HS-5 (cell line): ENCODE results near the gene FBXO24.
"Not testable (repeated sequence)": the region's sequence is repeated elsewhere in the genome, so short reads cannot be mapped to it uniquely, and the experiment has no call there.

ENCODE experiments used
- DNase-seq: peaks from one replicate; pipeline ENCODE4 v3.0.0-alpha.2; 2012; ENCODE audit warnings: low read depth

FBXO24 gene

DNA sequence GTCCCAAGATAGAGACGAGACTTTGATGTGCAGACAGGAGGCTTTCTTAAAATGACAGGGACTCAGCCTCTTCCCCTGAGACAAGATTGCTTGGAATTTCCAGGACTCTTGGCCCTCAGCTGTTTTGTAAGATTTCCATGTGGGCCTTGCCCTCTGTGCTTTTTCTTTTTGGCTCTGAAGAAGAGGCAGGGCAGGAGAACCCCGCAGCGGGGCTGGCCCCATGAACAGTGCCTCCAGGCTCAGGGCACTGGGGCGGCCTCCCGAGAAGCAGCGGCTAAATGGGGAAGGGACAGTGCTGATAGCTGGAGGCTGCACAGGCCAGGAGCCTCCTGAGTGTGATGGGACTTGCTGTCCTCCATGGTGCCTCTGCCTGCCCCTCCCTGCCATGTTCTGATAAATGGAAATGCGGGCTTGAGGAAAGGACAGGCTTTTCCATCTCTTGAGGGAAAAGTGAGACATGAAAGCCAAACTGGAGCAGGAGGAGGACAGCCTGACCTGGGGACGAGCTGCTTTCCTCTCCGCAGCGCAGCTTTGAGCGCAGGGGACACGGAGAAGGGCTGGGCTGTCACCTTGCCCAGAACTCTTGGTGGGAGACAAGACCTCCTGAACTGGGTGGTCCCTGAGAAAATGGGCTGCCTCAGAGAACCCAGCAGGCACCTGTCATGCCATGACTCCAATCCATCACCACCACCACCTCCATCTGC, 24.5 kb upstream of the FBXO24 start:
- no peak for DNase-seq

DNA sequence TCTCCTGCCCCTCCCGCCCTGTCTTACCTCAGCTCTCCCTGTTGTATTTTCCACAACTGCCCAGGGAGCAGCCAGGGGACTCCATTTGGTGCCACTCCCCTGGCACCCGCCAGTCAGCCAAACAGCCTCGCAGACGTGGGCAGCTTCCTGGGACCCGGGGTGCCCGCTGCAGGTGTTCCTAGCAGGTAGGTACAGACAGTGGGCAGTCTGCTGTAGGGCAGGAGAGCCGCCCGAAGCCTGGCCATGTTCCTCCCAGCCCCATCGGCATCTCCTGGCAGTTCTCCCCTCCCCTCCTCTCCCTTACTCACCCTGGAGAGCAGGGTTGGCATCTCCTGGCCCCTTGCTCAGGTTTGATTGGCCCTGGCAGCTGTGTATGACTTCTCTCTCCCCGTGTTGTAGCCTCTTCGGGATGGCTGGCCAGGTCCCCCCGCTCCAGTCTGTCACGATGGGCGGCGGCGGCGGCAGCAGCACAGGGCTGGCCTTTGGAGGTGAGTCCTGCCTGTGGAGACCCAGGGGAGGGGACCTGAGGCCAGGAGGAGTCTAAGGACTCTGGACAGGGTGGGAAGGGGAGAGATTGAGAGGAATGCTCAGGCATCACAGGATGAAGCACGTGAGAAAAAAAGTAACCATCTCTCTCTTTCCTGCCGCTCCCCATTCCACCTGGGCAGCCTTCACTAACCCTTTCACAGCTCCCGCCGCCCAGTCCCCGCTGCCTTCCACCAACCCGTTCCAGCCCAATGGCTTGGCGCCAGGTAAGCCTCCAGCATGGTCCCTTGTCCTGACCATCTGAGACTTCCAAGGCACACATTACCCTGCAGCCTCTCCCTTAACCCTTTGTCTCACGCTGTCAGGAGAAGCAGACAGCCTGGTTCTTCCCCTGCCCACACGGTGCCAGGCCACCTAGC, 23.7 kb upstream of the FBXO24 start:
- no peak for DNase-seq

DNA sequence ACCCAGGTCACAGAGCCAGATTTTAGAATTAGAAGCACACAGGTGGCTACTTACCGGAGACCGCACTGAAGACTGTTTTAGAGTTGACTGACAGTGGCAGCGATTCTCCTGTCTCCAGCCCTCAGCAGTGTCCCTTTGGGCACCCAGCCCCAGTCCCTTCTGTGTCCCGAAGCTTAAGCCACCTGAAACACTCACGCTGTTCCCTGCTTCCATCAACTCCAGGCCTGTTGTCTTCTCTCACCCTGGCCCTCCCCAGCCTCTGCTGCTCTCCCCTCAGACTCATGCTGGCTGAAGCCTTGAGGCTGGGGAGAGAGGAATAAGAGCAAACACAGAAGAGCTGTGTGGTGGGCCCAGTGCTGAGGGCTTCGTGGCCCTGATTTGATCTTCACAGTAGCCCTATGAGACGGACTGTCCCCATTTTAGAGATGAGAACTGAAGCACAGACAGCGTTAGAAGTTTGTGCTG, 23.0 kb upstream of the FBXO24 start:
- DNase-seq = no peak

DNA sequence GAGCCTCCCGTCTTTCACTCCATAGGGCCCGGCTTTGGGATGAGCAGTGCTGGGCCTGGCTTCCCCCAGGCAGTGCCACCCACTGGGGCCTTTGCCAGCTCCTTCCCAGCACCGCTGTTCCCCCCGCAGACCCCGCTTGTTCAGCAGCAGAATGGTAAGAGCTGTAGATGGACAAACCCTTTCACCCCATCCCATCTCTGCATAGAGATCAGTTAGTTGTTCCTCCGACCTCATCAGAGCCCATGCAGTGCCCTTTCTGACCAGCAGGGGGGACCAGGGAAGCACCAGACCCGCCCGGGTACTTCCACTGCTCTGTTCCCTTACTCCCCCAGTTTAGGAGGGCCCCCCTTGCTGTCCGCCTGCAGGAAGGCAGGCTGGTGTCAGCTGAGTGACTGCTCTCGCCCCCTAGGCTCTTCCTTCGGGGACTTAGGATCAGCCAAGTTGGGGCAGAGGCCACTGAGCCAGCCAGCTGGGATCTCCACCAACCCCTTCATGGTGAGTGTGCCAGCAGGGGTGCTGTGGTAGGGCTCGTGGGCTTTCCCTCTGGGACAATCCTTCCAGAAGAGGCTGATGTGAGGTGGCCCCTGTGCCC, 22.2 kb upstream of the FBXO24 start:
- DNase-seq = no peak

DNA sequence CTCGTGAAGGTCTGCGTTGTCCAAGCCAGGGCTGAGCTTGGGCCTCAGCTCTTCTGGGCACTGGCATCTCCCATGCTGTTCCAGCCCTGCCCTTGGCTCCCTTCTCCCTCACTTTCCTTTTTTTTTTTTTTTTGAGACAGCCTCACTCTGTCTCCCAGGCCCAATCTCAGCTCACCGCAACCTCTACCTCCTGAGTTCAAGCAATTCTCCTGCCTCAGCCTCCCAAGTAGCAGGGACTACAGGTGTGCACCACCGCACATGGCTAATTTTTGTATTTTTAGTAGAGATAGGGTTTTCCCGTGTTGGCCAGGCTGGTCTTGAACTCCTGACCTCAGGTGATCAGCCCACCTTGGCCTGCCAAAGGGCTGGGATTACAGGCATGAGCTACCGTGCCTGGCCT, 21.7 kb upstream of the FBXO24 start:
- DNase-seq = not testable (repeated sequence)

DNA sequence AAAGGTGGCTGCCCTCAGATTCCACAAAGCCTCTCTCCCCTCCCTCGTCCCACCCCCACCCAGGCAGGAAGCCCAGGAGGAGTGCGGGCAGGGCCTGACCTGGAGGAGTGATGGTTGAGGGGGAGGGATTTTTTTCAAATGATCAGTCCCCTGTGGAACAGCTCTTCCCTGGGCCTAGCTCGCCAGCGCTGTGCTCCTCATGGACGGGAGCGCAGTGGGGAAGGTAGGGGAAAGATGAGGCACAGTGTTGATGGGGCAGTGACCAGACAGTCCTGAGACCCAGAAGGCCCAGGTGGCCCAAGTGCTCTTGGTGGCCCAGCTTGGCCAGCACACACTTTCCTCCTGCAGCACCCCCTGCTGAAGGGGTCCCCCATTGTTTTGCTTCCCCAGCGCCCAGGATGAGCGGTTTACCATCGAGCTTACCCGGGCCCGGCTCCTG, 21.0 kb upstream of the FBXO24 start:
- DNase-seq = no peak

DNA sequence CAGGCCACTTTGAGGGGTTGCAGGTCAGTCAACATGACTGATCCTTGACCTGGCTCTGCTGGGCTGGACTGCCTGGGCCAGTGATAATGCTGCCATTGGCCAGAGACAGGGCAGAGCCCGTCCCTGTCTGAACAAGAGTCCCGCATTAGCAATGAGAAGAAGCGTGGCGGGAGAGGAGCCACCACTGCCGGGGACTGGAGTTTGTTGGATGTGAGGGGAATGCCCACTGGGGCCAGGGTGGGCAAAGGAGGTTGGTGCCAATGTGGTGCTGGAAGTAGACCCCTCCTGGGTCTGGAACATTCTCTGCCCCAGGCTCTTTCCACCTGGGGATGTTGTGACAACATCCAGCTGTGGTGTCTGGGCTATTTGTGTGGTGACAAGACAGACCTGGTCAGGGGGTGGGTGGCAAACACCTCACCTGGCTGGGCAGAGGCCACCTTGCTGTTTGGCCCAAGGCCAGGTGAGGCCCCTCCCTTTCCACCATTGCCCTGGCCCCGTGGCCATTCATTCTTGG, 20.1 kb upstream of the FBXO24 start:
- DNase-seq = no peak

DNA sequence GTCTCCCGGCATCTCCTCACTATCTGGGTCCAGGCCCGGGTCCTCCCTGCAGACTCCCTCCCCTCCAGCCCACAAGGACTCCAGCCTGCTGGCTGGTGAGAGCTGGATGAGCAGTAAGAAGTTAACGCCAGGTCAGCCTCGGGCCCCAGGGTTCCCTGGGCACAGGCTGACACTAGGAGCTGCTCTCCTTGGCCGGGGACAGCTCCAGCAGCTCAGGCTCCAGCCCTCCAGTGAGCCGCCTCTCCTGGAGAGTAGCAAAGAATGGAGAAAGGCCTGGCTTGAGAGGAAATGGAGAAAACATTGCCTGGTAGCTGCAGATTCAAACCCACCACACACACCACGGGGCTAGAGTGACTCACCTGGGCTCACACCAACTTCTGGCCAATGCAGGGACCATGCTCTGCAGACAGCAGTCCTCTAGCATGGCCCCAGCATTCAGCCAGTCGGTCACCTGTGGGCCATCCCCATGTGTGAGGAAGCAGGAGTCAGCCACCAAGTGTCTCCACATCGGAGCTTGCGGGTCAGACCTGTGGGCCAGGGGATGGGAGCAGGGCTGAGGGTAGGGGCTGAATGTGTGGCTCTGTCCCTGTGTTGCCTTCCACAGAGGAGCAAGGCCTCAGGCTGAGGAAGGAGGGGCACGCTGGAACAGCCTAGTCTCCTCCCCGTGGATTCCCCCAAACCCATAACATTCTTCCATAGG, 18.9 kb upstream of the FBXO24 start:
- DNase-seq = no peak

DNA sequence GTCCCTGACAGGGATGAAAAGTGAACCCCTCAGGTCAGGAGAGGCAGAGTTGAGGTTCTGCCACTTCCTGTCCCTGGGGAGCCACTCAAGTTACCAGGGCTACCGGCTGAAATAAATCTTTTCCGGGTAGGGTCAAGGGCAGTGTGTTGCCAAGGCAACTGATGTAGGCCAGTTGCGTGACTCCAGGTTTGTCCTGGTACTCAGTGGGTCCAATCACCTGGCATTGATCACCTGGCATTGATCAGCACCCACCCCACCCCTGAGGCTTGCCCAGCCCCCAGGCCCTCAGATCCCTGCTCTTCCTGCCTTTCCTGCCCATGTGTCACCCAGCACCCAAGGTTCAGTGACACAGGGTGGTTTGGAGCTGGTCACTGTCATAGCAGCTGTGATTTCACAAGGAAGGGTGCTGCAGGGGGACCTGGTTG, 18.4 kb upstream of the FBXO24 start:
- no peak for DNase-seq

DNA sequence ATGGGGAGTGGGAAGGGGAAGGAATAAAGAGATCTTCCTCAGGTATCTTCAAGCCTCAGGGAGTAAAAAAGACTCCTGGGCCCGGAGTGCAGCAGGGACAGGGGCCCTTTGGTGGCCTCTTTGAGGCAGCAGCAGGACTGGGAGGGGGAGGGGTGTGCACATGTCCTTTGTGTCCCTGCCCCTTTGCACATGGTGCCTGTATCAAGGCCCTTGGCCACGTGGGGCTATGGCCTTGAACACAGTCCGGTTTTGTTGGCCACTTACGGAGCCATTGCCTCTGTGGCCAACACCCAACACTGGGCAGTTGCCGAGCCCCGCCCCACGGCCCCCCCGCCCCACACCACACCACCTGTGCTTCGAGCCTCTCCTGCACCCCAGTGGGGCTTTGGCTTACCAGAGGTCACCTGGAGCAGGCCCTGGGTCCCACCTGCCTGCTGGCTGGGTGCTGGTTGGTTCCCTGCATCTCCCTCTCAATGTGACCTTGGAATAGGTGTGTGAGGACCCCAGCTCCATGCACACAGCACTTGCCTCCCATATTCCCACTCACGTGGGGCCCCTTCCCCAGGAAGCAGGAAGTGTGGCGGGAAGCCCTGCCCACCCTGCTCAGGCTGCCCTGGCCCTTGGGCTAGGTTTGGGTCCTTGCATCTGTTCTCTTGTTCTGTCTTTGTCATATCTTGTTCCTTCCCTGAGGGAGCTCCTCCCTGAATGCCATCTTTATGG, 17.8 kb upstream of the FBXO24 start:
- no peak for DNase-seq

DNA sequence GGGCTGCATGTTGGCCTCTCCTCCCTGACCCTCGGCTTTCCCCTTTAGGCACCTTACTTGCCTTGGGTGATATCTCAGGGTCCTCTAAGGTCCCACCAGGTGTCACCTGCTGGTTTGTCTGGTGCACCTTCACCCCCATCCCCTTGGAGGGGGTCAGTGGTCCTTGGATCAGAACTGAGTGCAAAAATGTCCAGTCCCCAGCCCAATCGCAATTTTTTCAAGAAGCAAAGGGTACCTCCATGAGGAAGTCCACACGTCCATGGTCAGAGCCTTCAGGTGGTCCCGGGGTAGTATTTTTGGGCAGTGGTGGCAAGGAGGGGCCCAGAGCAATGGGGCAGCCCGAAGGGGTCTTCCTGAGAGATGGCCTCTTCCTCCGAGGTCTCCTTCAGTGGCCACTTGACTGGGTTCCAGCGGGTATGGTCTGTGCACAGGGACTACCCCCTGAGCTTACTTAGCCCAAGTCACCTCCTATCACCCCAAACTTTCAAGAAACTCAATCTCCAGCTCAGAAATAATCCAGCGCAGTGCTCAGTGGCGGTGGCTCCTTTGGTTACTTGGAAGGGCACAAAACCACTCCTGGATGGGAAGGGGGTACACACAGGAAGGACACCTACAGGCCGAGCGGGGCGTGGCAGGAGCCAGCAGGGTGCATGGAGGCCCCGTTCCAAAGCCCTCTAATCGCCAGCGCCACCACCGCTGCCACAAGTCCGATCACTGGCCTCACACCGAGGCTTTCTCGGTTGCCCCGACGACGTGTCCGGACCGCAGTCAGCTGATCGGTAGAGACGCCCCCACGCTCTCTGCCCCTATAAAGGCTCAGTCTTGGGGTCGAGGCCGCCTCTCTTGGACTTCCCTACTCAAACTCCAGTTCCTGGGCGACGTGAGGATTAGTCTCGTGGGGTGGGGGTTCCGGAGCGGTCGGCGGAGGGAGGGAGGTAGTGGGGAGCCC, 17.0 kb upstream of the FBXO24 start:
- DNase-seq = no peak

DNA sequence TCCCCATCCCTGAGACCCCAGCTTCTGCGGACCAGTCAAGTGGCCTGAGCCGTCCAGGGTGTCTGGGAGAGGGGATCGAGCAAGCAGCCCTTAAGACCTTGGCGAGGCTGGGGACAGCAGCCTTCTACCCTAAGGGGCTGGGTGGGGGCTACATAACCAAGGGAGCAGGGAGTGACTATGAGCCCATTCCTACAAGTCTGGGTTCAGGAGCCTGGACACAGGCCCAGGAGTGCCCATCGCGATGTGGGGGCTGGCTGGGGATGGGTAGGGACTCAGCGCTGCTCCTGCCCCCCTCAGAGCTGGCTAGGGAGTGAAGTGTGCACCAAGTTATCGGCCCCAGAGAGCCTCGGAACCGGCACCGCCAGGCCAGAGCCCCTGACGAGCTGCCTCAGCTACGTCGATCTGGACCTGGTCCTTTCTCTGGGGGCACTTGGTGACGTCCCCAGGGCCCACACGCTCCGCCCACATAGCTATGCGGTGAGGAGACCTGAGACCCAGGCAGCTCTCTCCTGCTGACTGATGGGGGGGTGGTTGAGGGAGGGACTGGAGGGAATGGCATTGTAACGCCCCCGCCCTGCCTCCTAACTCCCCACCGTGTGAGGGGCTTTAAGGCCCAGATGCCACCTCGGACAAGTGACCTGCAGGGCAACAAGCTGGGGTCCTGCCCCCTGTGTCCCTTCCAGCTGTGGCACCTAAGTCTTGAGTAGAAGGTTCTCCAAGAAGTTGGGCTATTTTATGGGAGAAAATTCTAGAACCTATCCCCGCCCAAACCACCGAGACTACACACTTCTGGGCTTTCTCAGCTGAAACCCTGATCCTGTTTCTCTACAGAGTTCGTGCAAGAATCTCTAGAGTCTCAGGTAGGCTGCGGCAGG, 14.9 kb upstream of the FBXO24 start:
- DNase-seq = no peak

DNA sequence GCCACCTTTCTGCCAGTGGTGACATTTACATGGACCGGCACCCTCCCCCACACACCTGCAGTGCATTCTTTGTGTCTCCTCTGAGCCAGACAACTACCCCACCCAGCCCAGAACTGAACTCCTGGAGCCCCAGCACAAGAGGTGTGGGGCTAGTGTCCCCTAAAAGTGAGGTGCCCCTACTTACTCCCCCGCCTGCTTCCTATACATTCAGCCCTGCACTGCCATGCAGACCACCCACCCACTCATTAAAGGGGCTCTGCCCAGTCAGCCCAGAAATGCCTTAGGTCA, 14.4 kb upstream of the FBXO24 start:
- no peak for DNase-seq

DNA sequence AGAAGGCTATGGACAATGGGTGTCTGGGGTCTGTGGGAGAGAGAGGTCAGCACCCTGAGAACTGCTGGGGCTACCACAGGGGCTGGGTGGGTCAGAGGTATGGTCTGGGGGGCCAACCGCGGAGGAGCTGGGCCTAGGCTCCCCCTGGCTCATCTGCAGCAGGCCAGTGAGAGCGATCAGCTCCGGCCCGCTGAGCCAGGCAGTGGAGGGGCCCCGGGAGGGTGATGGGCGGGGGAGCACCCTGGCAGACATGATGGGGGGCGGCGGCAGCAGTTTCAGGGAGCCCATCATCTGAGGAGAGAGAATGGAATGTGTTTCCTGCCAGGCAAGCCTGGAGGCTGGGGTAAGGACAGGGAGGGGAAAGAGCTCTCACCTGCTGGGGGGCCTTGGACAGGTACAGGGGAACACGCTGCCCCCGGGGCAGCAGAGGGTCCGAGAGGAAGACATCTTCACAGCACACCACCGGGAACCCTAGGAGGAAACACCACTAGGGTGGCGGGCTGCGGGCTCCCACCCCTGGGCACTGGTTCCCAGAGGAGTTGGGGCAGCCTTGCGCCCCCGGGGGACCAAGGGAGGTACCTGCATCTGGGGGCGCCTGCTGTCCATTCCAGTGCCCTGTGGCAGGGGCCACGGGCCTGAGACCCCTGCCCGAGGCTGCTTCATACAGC, 13.7 kb upstream of the FBXO24 start:
- no peak for DNase-seq

DNA sequence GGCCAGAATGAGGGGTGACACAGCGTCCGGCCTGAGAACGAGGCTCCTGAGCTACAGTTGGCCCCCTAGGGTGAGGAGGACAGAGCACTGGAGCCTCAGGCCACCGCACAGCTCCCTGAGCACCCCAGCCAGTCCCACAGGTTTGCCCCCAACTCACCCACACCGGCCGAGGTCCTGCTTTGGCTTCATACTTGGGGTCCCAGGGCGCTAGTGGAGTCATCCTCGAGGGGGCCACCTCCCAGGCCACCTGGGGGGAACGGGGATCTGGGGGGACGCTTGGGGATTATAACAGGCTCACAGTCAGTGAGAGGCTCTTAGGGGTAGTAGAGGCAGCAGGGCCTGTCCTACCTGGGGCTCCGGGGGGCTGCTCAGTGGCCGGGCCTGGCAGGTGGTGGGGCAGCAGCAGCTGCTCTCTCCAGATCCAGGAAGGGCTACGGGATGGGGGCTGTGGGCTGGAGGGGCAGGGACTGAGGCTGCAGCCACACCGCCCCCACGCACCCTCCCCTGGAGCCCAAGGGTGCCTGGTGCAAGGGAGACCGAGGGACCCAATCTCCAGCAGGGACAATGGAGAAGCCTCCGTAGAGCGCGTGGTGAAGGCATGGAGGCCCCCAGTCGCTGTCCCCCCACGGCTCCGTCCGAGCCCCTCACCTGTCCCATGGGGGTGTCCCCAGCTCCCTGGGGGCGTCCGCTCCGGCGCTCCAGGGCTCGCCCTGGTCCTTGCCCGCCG, 13.0 kb upstream of the FBXO24 start:
- DNase-seq = no peak

DNA sequence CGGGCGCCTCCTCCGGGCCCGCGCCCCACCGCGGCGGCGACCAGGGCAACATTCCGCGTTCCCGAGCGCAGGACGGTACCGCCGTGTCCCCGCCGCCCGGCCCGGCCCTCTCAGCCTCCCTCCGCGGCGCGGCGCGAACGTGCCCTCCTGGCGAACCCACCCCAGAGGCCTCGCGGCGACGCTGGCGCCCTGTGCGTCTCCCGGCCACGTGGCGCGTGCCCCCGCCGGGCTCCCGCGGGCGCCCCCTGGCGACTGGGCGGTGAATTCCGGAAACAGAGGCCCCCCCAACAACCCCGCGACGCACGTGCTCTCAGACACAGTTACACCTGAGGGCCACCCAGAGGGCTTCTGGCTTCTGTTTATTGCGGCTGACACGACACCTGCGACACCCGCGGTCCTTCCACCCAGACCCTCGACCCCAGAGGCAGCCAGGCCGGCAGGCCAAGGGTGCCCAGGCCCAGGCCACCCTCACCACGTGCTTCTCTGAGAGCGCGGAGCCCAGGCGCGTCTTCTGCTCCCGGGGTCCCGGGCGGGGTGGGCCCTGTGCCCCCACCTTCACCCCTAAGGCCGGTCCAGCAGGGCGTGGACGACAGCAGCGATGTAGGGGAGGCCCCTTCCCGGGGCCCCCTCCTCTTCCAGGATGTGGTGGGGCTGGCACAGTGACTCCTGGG, 12.3 kb upstream of the FBXO24 start, which contains the start of gene SAP25:
SAP25 (minus strand) TSS at position 210 of the 671 bp plus-strand sequence; CDS start at position 52, 158 bp downstream.
- no peak for DNase-seq
